ENCODE measurements around the gene DCANP1. TPM values are rescaled to one million over a fixed set of nuclear protein-coding genes. Genes with fewer than 3 reads are reported as not detected.

Gene DCANP1
- total and polyA plus RNA-seq, 4 donors, result 0.05 TPM; not detected in 3

GRCh38 chr5:135446615-135447014 is 533 bp downstream of the DCANP1 start:
- peaks cover 0 to 4% (median 1%) of the 10 kb centered on the region in 4 donors for H3K9me3 ChIP-seq (ENCODE audit: control insufficient read depth in 4 of 4, low read length in 3 of 4)
- H3K4me1 ChIP-seq (ENCODE audit: control insufficient read depth in 4 of 4, insufficient read depth in 4 of 4, low read length in 3 of 4), result no peaks in the 10 kb centered on the region
- no peak overlapping the region for H3K27ac ChIP-seq (ENCODE audit: low read depth in 1 of 2, low read length in 2 of 2)
- H3K36me3 ChIP-seq (ENCODE audit: control insufficient read depth in 4 of 4, insufficient read depth in 3 of 4, low read depth in 1 of 4, low read length in 3 of 4), result no peaks in the 10 kb centered on the region
- TF ChIP-seq YY1 (IDR thresholded peaks at IDR 0.05), result no peak
- TF ChIP-seq RXRA (IDR thresholded peaks at IDR 0.05), result no peak
- TF ChIP-seq FOXA2 (IDR thresholded peaks at IDR 0.05), result no peak
- TF ChIP-seq REST (IDR thresholded peaks at IDR 0.05), result no peak
- TF ChIP-seq GABPA (IDR thresholded peaks at IDR 0.05 in 1 of 2, conservative IDR thresholded peaks at IDR 0.05 in 1 of 2), result no peak
- TF ChIP-seq JUND (IDR thresholded peaks at IDR 0.05), result no peak
- H3K27me3 ChIP-seq (ENCODE audit: control insufficient read depth in 4 of 4, insufficient read depth in 4 of 4, low read length in 3 of 4), result no peaks in the 10 kb centered on the region
- no peak overlapping the region for H3K4me3 ChIP-seq (ENCODE audit: low read depth in 1 of 3, low read length in 3 of 3)
- H3K9ac ChIP-seq (ENCODE audit: low read depth in 1 of 2, low read length in 2 of 2), result no peak overlapping the region
- WGBS, result 86% methylated on average over 7 of the region's 7 CpGs
- no peak for DNase-seq (ENCODE audit: low spot score)

- 91% methylated on average over 9 of the region's 9 CpGs for WGBS
- Histone ChIP-seq H3K4me3 (ENCODE audit: low read depth in 1 of 3, low read length in 3 of 3) (no peak overlapping the region), H3K27me3 (ENCODE audit: control insufficient read depth in 4 of 4, insufficient read depth in 4 of 4, low read length in 3 of 4) (no peaks in the 10 kb centered on the region), H3K4me1 (ENCODE audit: control insufficient read depth in 4 of 4, insufficient read depth in 4 of 4, low read length in 3 of 4) (no peaks in the 10 kb centered on the region), H3K9ac (ENCODE audit: low read depth in 1 of 2, low read length in 2 of 2) (no peak overlapping the region), H3K36me3 (ENCODE audit: control insufficient read depth in 4 of 4, insufficient read depth in 3 of 4, low read depth in 1 of 4, low read length in 3 of 4) (no peaks in the 10 kb centered on the region), H3K27ac (ENCODE audit: low read depth in 1 of 2, low read length in 2 of 2) (no peak overlapping the region), H3K9me3 (ENCODE audit: control insufficient read depth in 4 of 4, low read length in 3 of 4) (peaks cover 0 to 4% (median 1%) of the 10 kb centered on the region in 4 donors)
- DNase-seq (ENCODE audit: low spot score), result no peak
- no peak for TF ChIP-seq YY1 (IDR thresholded peaks at IDR 0.05)
- no peak for TF ChIP-seq SP1 (IDR thresholded peaks at IDR 0.05)
- TF ChIP-seq ZBTB33 (IDR thresholded peaks at IDR 0.05), result no peak
- TF ChIP-seq RXRA (IDR thresholded peaks at IDR 0.05), result no peak
- no peak for TF ChIP-seq NR2F2 (IDR thresholded peaks at IDR 0.05)
- TF ChIP-seq JUND (IDR thresholded peaks at IDR 0.05), result no peak
- no peak for TF ChIP-seq HNF4A (conservative IDR thresholded peaks at IDR 0.05)
- no peak for TF ChIP-seq FOXA1 (IDR thresholded peaks at IDR 0.05)
- no peak for TF ChIP-seq REST (IDR thresholded peaks at IDR 0.05)
- no peak for TF ChIP-seq RAD21 (IDR thresholded peaks at IDR 0.05)
- TF ChIP-seq ATF3 (IDR thresholded peaks at IDR 0.05), result no peak
- TF ChIP-seq MAX (IDR thresholded peaks at IDR 0.05), result no peak
- no peak for TF ChIP-seq GABPA (IDR thresholded peaks at IDR 0.05 in 1 of 2, conservative IDR thresholded peaks at IDR 0.05 in 1 of 2)
- TF ChIP-seq EGR1 (IDR thresholded peaks at IDR 0.05; ENCODE audit: low read depth in 2 of 2), result no peak
- TF ChIP-seq FOXA2 (IDR thresholded peaks at IDR 0.05), result no peak
- no peak for TF ChIP-seq TAF1 (conservative IDR thresholded peaks at IDR 0.05)
- no peak for TF ChIP-seq HNF4G (IDR thresholded peaks at IDR 0.05)
Observed at GRCh38 chr5:135446206-135446605, 942 bp downstream of the DCANP1 start.
